GM19438 (cell line): ENCODE data around the gene TMEM132C.

Source experiments
- ATAC-seq: cut with Tn5 transposase; IDR thresholded peaks from one replicate; pipeline ENCODE4 v1.9.1; 2021; ENCODE audit warnings: low read depth; ENCODE audit not compliant: unreplicated experiment

Gene TMEM132C

GRCh38 chr12:128543971-128544370 is 277.0 kb downstream of the TMEM132C start:
- no peak for ATAC-seq

GRCh38 chr12:128548949-128549348 is 282.0 kb downstream of the TMEM132C start:
- no peak for ATAC-seq

GRCh38 chr12:128549601-128550218 is 282.7 kb downstream of the TMEM132C start:
- ATAC-seq = no peak

- ATAC-seq = no peak
Measured at GRCh38 chr12:128551266-128551665, 284.3 kb downstream of the TMEM132C start.

GRCh38 chr12:128554546-128555304 is 287.8 kb downstream of the TMEM132C start:
- no peak for ATAC-seq

- ATAC-seq = no peak
Measured at GRCh38 chr12:128557231-128557630, 290.3 kb downstream of the TMEM132C start.

GRCh38 chr12:128564956-128565355 is 298.0 kb downstream of the TMEM132C start:
- no peak for ATAC-seq

- ATAC-seq = no peak
Measured at GRCh38 chr12:128567730-128568129, 300.8 kb downstream of the TMEM132C start.

GRCh38 chr12:128570191-128571065 is 303.5 kb downstream of the TMEM132C start:
- ATAC-seq = no peak

- no peak for ATAC-seq
Measured at GRCh38 chr12:128571906-128572810, 305.2 kb downstream of the TMEM132C start.

GRCh38 chr12:128573907-128574306 is 306.9 kb downstream of the TMEM132C start:
- ATAC-seq = no peak

GRCh38 chr12:128578045-128578444 is 311.1 kb downstream of the TMEM132C start:
- no peak for ATAC-seq

- no peak for ATAC-seq
Measured at GRCh38 chr12:128581321-128581761, 314.4 kb downstream of the TMEM132C start.

- no peak for ATAC-seq
Measured at GRCh38 chr12:128583453-128583852, 316.5 kb downstream of the TMEM132C start.

GRCh38 chr12:128586451-128587029 is 319.6 kb downstream of the TMEM132C start:
- no peak for ATAC-seq

- no peak for ATAC-seq
Measured at GRCh38 chr12:128587918-128588317, 320.9 kb downstream of the TMEM132C start.

GRCh38 chr12:128592220-128592744 is 325.3 kb downstream of the TMEM132C start:
- ATAC-seq = no peak

- no peak for ATAC-seq
Measured at GRCh38 chr12:128594521-128594920, 327.6 kb downstream of the TMEM132C start.

- ATAC-seq = no peak
Measured at GRCh38 chr12:128595609-128596008, 328.6 kb downstream of the TMEM132C start.
